Myocyte (in vitro differentiated cells): ENCODE data around the gene SMG6. TPM values are rescaled to one million over a fixed set of nuclear protein-coding genes. Genes with fewer than 3 reads are reported as not detected.

Experiments
- DNase-seq: peaks from one replicate; pipeline ENCODE4 v3.0.0-alpha.2; 2012; ENCODE audit warnings: low read depth
- total RNA-seq: library from RNA; depleted of rRNA; stranded (reverse); fragments of >200 nt; gene quantifications from 2 replicates; pipeline ENCODE4 v1.2.3, GENCODE V29; 2014

SMG6 gene
- total RNA-seq, 1 donor from 2014 or later: 25.2 TPM

DNA sequence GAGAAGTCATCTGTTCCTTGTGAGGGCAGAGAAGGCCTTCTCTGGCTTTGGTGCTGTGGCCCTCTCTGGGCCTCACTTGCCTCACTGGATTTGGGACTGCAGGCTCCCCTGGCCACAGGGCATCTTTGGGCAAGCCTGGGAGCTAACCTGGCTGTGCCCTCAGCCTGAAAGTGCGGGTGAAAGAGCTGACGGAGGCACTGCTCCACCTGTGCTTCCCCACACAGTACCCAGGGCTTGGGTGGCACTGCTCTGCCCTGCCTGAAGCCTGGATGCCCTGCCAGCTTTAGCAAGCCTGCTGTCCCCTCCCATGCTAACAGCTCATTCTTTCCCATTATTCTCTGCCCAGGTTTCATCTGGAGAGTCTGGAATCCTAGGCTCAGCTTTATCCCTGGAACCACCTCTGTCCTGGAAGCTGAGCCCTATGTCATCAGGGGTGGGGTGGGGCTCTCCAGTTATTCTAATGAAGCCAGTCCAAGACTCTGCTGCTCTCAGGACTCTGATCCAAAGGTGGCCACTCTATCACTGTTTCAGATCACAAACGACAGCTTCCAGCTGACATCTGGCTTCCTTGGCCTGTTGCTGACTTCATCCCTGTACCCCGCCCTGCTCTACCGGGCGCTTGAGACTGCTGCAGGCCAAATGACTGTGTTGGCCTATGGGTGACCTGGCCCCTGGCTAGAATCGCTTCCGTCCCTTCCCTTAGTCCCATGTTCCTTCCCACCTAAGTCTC is 219.4 kb downstream of the SMG6 start:
- DNase-seq: peak; percentile 21

DNA sequence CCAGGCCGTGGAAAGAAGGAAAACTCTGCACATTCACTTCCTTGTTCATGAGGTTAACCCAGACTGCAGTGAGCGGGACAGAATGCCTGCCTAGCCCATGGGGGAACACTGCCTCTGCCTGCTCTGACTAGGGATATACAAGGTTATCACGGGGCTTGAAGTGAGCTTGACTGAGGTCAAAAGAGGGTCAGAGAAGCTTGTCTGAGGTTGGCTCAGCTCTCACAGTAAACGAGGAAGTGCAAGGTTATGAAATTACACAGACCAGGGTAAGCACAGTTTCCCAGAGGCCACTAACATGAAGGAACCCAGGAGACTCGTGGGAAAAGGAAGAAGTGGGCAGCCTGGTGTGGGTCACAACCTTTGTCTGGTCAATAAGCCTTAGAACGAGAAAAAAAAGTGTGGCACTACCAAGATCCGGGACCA is 220.0 kb downstream of the SMG6 start:
- DNase-seq: no peak

DNA sequence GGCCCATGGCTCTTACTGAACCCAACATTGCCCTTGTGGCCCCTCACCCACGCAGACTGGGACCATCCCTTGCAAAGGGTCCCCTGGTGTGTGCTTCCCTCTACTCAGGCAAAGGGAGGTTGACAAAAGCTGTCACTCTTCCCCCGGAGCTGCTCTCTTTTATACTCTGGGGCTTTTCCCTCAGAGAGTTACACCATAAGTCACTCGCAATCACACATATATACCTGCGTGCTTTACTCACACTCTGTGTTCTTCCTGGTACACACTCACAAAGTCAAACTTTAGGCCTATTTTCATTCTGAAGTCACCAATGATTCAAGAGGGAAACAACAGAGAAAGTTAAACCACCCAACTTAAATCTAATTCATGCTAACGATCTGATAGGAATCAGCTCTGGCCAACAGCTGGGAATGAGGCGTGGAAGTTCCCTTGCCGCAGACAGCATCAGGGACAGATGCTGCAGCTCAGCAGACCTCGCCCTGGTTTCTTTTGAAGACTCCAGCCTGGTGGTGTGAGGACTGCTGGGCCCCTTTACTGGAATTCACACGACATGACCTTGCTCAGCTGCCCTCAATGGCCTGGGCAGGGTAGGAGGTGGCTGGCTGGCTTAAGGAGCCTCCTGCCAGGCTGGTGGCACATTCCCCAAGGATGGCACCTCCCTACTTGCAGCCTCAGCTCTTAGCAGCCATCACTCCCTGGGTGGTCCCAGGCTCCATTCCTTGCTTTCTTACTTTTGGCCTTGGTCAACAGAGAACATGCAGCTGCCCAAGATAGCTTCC is 221.4 kb downstream of the SMG6 start:
- DNase-seq: peak; percentile 89

DNA sequence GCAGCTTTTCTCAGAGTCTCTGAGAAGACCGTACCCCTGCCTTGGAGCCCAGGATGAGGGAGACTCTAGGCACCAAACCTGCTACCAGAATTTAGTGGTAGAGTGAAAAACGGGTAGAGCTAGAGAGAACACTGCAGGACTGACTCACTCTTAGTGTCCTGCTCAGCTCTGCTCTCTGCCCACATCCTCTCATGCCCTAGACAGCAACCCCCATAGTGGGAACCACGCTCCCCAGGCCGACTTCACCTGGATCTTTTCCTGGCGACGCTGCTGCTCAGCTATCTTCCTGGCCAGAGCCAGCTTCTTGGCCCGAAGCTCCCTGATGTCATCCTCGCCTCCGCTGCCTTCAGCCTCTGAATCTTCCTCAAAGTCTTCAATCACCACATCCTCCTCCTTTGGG is 222.0 kb downstream of the SMG6 start:
- peak; percentile 22 for DNase-seq

DNA sequence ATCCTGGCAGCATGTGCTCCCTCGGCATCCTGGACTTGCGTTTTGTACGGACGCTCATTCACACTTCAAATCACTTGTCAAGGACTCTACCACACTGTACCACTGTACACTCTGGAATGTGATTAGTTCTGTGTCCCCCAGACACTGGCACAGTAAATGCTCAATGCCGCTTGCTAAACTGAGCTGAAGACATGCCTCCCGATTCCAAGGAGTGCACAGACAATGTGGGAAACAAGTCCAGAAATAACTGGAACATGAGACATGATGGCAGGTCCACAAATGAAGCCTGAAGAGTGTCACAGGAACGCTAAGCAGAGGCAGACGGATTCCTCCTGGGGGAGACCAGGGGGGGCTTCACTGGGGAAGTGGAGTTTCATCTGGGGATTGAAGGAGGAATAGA is 226.5 kb downstream of the SMG6 start:
- no peak for DNase-seq

DNA sequence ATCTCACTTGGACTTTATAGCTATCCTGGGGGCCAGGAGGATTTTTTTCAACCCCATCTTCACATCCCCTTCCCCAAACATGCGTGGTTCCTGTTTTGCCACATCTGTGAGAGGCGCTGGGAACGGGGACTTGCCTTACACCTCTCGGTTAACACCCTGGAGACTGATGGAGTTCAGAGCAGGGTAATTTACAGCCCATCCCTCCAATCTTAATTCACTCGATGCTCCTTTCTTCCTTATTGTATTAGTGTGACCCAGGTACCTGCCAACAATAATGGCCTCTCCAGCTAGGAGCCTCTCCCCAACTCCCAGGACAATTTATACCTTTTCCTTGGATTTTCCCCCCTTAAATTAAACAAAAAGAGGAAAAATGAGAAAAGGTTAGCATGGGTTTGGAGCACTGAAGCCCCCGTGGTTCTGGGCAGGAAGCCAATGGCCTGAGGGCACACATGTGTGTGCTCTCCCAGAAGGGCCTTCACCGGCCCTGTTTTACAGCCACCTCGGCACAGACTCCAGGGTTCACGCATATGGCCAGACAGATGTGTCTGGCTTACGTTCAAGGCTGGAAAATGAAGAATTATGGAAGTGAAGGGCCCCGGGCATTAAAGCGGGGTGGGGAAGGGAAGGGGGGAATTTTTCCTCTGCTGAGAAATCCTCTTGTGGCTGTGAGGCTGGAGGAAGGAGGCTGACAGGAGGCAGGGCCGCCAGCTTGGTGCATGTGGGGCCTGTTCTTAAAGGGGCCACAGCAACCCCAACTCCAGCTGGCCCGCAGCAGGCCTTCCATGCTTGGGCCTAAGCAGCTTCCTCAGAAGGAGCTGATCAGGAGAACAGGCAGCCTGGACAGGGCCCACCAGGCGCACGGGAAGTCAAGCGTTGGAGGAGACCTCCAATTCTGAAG is 227.2 kb downstream of the SMG6 start:
- DNase-seq: no peak

DNA sequence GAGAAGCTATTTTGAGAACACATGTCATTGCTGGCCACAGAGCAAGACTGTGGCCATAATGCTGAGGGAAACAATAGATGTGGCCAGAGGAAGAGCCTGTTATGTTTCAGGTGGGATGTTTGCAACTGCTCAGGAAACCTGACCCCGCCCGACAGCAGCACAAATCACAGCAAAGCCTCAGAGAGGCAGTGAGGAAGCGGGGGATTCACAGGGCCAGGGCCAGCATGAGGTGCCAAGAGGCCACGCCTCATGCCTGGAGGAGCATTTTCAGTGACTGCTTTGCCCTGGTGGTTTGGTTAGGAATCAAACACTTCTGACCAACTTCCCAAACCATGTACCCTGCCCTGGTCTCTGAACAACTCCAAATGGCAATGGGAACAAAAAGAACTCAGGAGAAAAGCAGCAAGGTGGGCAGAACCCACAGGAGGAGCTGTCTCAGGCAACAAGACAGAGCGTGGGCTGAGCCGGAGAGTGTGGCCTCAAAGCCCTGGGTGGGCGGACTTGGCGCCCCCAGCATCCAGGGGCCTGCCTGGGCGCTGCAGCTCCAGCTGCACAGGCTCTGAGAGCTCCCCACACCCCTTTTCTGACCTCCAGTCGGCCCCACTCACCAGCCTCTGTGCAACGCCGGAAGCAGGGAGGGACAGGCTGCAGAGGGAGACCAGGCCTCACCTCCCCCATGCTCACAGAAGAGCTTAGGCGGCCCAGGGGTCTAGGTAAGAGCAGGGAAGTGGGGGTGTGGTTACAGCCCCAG is 228.1 kb downstream of the SMG6 start:
- DNase-seq: peak; percentile 79

DNA sequence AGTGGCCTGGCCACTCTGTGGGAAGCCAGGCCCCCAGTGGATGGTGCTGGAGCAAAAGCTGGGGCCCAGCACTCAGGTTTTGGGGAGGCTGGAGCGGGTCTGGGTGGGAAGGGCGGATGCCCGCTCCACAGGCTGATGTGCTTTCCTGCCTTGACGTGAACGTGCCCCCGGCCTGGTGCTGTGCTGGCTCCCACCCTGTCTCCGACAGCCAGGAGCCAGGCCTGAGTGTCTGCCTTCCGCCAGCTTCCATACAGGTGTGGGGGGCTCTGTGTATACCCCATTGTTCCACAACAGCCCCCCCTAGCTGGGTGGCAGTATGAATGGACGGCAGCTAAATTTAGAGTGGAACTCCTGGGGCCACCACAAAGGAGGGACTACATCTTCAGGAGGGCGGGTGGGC is 228.7 kb downstream of the SMG6 start:
- DNase-seq: no peak

DNA sequence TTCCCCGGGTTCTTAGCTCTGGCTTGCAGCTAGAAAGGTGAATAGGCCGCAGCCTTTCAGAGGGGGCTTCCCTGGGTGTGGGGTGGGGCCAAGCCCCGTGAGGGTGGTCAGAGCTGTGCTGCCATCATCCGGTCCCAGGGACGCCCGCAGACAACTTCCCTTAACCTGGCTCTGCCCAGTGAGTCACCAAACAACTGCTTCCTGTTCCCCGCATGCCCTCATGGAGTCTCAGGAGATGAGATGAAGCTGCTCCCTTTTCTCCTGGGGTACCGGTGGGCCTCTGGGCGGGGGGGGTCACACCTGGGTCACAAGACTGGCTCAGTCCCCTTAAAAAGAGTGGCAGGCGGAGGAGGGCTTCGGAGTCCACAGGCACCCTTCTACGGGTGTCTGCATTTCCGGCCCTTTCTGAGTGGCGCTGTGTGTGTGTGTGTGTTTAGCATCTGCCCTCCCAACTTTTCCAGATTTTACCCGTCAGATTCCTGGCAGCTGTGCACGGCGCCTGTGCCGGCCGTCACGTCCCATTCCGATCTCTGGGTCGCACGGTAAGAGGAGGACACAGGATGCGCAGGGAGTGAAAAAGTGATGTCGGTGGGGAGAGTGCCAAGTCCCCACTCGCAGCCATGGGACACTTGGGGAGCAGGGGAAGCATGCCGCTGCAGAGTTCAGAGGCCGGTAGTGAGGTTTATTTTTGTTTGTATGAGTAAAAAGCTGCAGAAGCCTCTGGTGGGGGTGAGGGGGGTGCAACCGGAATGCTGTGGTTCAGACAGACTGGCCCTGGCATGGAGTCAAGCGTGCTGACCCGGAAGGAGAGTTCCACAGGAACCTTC is 231.9 kb downstream of the SMG6 start:
- DNase-seq: peak; percentile 68

DNA sequence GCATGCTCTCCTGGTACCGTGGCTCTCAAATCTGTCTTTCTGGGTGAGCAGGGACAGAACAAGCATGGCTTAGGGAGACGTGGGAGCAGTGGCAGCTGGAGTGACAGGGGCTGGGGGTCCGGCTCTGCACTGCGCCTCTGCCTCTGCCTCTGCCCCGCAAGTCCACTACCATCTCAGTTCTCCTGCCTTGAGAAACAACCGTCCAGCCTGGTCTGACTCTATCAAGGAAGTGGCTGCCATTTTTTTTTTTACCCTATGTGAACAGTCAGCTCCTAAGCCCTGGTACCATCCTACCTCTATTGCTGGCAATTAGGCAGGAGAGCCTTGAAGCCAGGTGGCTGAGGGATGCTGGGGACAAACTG is 232.6 kb downstream of the SMG6 start:
- no peak for DNase-seq

DNA sequence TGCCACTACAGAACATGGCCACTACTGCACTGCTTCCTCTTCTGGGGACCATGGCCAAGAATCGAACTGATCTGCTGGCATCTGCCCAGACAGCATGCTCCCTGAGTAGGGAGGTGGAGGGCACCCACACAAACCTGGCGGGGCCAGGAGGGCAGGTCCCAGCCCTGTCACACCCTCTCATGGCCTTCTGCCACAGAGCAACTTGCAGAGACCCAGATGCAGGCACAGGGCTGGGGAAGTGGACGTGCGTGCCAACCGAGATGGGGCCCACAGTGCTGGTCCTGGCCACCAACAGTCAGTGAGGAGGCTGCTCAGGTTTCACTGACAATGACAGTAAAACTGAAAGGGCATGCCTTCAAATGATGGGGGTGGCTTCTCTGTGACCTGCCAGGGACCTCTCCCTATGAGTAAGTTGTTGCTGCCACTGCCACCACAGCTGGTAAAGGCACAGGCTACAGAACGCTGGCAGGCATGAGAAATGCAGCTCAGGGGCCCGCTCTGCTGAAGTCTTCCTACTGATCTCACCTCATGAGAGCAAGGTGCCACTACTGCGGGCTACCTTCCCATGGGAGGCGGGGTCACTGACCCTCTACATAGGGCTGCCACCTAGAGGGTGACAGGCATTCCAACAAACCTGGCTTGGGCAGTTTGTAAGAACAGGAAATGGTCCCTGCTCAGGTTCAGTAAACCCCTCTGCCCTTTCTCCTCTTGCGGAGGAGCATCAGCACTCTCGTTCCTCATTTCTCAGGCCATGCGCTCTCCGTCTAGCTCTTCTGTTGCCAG is 233.2 kb downstream of the SMG6 start:
- no peak for DNase-seq

DNA sequence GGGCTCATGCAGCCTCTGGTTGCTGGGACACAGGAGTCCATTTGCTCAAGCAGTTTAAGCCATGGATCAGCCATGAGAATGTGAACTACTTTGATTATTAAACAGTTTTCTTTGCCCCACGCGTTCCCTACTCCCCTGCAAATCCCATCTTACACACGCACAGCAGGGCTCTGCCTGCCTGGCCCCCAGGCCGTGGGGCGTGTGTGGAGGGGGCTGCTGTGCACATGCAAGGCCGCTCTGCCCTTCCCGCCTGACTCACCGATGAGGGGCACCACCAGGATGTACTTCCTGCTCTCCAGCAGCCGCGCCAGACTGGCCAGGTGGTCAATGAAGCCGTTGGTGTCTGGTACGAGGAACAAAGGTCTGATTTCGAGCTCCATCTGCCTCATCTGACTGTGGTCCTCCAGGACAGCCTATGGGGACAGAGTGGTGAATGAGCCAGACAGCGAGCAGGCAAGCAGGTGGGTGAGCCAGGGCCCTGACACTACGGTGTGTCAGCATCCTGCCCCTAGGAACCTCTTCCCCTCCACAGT is 235.0 kb downstream of the SMG6 start:
- no peak for DNase-seq

DNA sequence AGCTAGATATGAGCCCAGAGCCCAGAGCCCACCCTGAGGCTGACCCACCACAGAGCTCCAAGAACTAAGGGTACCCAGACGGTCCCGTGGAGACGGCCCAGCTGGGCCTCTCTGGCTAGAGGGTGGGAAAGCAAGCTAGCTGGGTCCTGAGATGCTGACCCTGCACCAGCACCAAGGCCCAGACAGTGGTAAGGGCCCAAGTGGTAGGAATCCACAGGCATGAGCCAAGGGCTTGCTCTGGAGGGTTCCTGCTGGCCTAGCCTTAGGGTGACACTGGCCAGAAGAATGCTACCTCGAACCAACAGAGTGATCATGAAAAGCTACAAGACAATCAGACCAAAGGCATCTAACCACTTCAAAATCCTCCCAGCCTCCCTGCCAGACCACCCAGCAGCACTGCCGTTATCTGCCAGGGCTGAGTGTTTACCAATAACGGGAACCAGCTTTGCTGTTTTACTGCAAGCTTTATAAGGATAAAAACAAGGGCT is 235.5 kb downstream of the SMG6 start:
- peak; percentile 70 for DNase-seq

DNA sequence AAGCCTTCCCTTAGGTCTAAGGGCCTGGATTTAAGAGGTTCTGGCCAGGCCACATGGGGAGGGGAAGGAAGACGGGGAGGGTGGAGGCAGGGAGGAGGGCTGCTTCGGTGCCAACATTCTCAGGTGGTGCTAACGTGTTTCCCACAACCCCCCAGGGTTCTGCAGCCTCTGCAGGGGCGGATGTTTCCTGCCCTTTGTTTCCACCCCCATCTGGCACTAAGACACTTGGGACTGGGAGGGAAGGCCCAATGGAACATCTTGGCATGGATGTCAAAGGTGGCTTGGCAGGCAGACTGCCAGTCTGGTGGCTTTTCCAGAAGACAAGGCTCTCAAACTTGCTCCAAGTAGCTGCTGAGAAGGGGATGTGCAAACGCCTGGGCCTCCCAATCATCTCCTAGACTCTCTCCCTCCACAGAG is 236.0 kb downstream of the SMG6 start:
- no peak for DNase-seq

DNA sequence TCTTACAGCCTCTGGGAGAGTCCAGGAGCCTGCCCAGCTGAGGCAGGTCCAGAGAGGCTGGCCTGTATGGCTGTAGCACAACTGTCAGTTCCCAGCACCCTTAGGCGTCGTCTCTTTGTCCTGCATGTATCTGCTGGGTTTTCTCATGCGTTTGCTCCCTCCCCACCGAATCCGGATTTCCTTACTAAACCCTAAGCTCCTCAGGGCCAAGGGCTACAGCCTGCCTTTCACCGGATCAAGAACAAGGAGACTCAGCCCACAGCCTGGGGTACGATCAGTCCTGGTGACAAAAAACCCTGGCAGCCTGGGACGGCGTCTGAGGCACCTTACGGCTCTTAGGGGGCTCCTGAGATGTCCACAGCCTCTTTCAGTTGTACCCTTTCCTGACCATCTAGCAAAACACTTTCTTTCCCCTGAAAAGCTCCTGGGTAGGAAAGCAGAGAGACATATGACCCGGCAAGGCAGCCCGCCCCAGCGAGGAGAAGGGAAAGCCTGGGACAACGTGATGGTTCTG is 236.5 kb downstream of the SMG6 start:
- DNase-seq: no peak

DNA sequence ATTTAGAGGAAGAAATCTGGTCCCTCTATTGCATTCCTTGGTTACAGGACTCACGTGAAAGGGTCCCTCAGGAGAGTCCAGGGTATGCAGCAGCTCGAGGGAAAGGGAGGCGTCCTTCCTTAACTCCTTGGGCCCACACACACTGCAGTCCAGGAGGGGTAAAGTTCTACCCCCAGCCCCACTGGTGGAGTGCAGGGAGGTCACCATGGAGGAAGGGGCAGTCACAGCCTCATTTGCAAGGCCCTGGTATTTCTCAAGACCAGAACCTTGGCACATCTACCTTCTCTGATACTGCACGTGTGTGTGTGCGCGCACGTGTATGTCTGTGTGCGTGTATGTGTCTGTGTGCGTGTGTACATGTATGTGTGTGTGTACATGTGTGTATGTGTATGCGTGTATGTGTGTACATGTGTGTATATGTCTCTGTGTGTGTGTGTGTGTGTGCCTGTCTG is 237.6 kb downstream of the SMG6 start:
- DNase-seq: no peak

DNA sequence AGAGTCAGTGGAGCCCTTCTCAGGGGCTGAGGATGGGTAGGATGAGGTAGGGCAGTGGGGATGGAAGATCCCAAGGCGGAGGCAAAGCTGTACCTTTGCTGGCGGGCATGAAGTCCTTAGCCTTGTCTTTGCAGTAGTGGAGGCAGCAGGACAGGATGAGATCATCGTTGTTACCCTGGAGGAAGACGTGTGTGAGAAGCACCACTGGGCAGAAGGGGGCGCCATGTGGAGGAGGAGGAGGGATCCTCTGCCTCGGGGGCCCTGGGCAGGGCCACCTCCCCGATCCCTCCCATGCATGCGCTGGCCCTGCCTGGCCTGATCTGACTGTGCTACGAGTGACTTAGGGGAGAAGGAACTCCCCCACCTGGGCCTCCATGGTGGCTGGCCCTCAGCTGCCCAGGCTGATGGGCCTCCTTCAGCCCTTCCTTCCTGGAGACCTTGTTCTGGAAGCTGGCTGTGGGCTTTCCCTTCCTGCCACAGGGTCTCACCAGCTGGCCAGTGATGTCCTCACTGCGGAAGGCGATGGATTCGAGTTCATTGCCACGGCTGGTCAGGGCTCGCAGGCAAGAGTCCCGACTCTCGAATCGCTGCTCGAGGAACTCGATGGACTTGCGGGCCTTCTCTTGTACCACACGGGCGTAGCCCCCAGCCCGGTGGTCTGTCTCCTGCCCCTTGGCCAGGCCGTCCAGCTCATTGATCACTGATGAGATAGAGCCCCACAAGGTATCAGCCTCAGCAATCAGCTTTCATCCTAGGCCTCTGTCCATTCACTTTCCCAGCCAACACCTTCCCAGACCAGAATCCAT is 238.4 kb downstream of the SMG6 start:
- DNase-seq: no peak

DNA sequence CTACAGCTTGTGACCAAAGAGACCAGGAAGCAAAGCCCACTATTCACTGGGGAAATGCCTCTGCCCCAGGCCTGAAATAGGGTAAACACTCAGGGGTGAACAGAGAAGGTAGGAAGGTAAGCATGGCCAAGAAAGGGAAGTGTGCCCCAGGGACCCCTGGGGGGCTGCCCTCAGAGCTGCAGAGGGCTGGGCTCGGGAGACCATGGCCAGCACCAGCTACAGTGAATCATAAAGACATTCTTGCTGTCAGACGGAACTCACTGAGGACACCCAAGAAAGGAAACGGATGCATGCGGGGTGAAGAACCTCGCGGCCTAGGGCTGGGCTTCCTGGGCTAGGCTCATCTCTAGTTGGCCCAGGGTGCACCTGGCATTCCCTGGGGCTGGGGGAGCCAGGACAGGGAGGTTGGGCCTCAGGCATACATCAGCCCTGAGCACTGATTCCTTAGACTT is 239.0 kb downstream of the SMG6 start:
- DNase-seq: no peak
